Upper lobe of left lung (tissue), 6 donors: Measurements from ENCODE around the gene TPRN. TPM values are rescaled to one million over a fixed set of nuclear protein-coding genes. Genes with fewer than 3 reads are reported as not detected.

Source experiments
- ATAC-seq, 2 donors: fragments of 200-7000 bp; cut with Tn5 transposase; one replicate each; pipeline ENCODE4 v1.9.1; 2022; ENCODE audit warnings: mild to moderate bottlenecking in 2 of 2, moderate library complexity in 2 of 2; ENCODE audit not compliant: low FRiP score in 2 of 2
- DNase-seq, 2 donors: peaks; one replicate each; pipeline ENCODE4 v3.0.0-alpha.2; 2019 to 2020
- H3K27ac ChIP-seq, 4 donors: fragments of 200-600 bp; sonication (generic); one replicate each; pipeline ENCODE4 v1.5.1; 2016 to 2019
- H3K27me3 ChIP-seq, 4 donors: fragments of 200-600 bp; sonication (generic); one replicate each; pipeline ENCODE4 v1.5.1; 2017 to 2019
- H3K36me3 ChIP-seq, 4 donors: fragments of 200-600 bp; sonication (generic); one replicate each; pipeline ENCODE4 v1.5.1; 2016 to 2019
- H3K4me1 ChIP-seq, 4 donors: fragments of 200-600 bp; sonication (generic); one replicate each; pipeline ENCODE4 v1.5.1; 2018 to 2019
- H3K4me3 ChIP-seq, 4 donors: fragments of 200-600 bp; sonication (generic); one replicate each; pipeline ENCODE4 v1.5.1; 2017 to 2019; ENCODE audit warnings: mild to moderate bottlenecking in 2 of 4, moderate library complexity in 1 of 4
- H3K9me3 ChIP-seq, 4 donors: fragments of 200-600 bp; sonication (generic); one replicate each; pipeline ENCODE4 v1.5.1; 2018 to 2019
- EP300 ChIP-seq, 4 donors: sonication (generic); formaldehyde crosslinking; IDR thresholded peaks; one replicate each; pipeline ENCODE4 v1.5.1; 2017; ENCODE audit warnings: antibody characterized with exemption in 4 of 4, control low read depth in 2 of 4
- POLR2A ChIP-seq, 4 donors: fragments of 450-650 bp; IDR thresholded peaks; one replicate each; pipeline ENCODE4 v1.5.1; 2016 to 2017; ENCODE audit warnings: antibody characterized with exemption in 4 of 4, mild to moderate bottlenecking in 2 of 4
- POLR2AphosphoS5 ChIP-seq, 2 donors: sonication (generic); formaldehyde crosslinking; IDR thresholded peaks; one replicate each; pipeline ENCODE4 v1.5.1; 2017; ENCODE audit warnings: antibody characterized with exemption in 2 of 2
- WGBS, 2 donors: methylation state at CpG; one replicate each; pipeline ENCODE4 v1.1.5; 2017 to 2018; 5-methylcytosine and 5-hydroxymethylcytosine counted together
- total RNA-seq, 6 donors: library from RNA; depleted of rRNA in 4 of 6; stranded (reverse); fragments of >200 nt in 4 of 6; gene quantifications; one replicate each; pipeline versions ENCODE4 v1.1.0 to v1.2.1, GENCODE V29; 2016 to 2021
- TF ChIP-seq, protein P1 (sequence below), 6 experiments: fragments of 450-650 bp in 4 of 6; fragments of 200-600 bp in 2 of 6; sonication (generic) in 2 of 6; IDR thresholded peaks; one replicate each; pipeline ENCODE4 v1.5.1; 2016 to 2019; ENCODE audit warnings: antibody characterized with exemption in 6 of 6
- donor health status: DM: no; HTN: no; CAD: no; lungs with moderate emphysema.
- donor health status: DM: no; HTN: yes; CAD: no; lungs with severe emphysema.

TPRN gene
- total RNA-seq, 6 donors from 2014 or later = 18.9 to 33.1 (median 27.1) TPM

DNA sequence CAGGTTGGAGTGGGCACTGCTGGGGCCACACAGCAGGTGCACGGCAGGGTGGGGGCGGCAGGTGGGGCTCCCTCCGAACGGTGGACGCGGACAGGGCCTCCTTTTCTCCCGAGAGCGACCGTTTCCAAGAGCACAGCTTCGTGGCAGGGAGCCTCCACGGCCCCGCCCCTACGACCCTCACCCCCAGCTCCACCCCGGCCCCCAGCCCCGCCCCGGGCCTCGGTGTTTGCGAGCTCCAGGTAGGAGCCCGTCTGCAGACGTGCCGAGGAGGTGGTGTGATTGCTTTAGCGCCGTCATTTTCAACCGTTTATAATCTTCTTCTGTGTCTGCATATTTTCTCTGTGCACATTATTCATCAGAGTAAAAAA, 52.8 kb downstream of the TPRN start:
- Histone ChIP-seq H3K27ac (no peak overlapping the region), H3K4me1 (no peaks in the 10 kb centered on the region), H3K4me3 (no peak overlapping the region), H3K9me3 (peaks cover 0 to 6% (median 0%) of the 10 kb centered on the region in 4 donors), H3K27me3 (peaks cover 0 to 8% (median 0%) of the 10 kb centered on the region in 4 donors), H3K36me3 (no peaks in the 10 kb centered on the region)
- 19 to 23% methylated on average over 11 to 22 of the region's 24 CpGs for WGBS, 2 donors
- no peak for ATAC-seq
- peak in 1 of 2 donors; percentile 74 for DNase-seq
- TF ChIP-seq POLR2A (IDR thresholded peaks at IDR 0.05) (no peak), EP300 (IDR thresholded peaks at IDR 0.05) (no peak), POLR2AphosphoS5 (IDR thresholded peaks at IDR 0.05) (no peak)
- TF ChIP-seq, protein P1, sequence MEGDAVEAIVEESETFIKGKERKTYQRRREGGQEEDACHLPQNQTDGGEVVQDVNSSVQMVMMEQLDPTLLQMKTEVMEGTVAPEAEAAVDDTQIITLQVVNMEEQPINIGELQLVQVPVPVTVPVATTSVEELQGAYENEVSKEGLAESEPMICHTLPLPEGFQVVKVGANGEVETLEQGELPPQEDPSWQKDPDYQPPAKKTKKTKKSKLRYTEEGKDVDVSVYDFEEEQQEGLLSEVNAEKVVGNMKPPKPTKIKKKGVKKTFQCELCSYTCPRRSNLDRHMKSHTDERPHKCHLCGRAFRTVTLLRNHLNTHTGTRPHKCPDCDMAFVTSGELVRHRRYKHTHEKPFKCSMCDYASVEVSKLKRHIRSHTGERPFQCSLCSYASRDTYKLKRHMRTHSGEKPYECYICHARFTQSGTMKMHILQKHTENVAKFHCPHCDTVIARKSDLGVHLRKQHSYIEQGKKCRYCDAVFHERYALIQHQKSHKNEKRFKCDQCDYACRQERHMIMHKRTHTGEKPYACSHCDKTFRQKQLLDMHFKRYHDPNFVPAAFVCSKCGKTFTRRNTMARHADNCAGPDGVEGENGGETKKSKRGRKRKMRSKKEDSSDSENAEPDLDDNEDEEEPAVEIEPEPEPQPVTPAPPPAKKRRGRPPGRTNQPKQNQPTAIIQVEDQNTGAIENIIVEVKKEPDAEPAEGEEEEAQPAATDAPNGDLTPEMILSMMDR (IDR thresholded peaks at IDR 0.05) = no peak

DNA sequence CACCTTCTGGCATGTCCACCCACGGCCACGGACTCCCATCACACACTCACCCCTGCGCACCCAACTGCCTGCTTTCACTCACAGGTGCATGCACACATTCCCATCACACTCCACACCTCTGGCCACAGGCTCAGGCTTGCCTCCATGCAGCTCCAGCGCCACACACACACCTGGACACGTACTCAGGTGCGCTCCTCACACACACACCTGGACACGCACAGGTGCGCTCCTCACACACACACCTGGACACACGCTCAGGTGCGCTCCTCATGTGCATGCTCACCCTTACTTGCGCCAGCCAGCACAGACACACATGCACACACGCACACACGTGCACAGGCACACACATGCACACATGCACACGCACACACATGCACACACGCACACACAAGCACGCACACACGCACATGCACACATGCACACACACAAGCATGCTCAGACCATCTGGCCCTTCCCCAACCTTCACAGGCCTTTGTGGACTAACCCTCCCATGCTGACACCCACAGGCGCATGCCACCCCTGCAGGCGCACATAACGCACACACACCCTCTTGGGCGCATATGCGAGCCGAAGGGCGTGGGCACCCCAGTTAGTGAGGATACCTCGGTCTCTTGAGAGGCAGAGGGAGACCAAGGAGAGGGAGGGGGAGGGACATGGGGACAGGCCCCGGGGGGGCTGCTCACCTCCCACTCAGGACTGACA, 53.3 kb downstream of the TPRN start:
- TF ChIP-seq POLR2AphosphoS5 (IDR thresholded peaks at IDR 0.05) (no peak), POLR2A (IDR thresholded peaks at IDR 0.05) (no peak), EP300 (IDR thresholded peaks at IDR 0.05) (no peak)
- TF ChIP-seq, protein P1 (IDR thresholded peaks at IDR 0.05) = no peak
- H3K36me3 ChIP-seq = no peaks in the 10 kb centered on the region
- H3K9me3 ChIP-seq = peaks cover 0 to 6% (median 0%) of the 10 kb centered on the region in 4 donors
- WGBS, 2 donors = 78 to 90% methylated on average over 17 to 26 of the region's 26 CpGs
- peaks cover 0 to 11% (median 0%) of the 10 kb centered on the region in 4 donors for H3K27me3 ChIP-seq
- H3K4me3 ChIP-seq = no peak overlapping the region
- DNase-seq (peak in 1 of 2 donors; percentile 50), ATAC-seq (no peak)
- no peaks in the 10 kb centered on the region for H3K4me1 ChIP-seq
- no peak overlapping the region for H3K27ac ChIP-seq

DNA sequence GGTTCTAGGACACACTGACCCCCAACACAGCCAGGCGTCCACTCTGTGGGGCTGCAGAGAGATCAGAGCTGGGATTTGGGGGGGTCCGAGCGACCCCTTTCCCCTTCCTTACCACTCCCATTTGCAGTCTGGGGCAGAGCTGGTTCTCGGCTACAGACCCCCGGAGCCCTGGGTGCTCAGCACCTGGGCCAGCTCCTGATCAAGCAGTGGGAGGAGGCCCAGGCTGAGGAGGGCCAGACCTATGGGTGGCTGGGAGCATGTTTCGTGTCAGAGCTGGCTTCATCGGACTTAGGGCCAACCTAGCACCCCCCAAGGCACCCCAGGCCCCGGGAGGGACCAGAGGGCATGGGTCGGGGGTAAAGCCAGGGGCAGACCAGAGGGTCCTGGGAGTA, 54.0 kb downstream of the TPRN start:
- Histone ChIP-seq H3K9me3 (peaks cover 0 to 6% (median 0%) of the 10 kb centered on the region in 4 donors), H3K4me3 (no peak overlapping the region), H3K27ac (no peak overlapping the region), H3K27me3 (peaks cover 0 to 17% (median 0%) of the 10 kb centered on the region in 4 donors), H3K4me1 (no peaks in the 10 kb centered on the region), H3K36me3 (no peaks in the 10 kb centered on the region)
- DNase-seq (peak in 1 of 2 donors; percentile 45), ATAC-seq (no peak)
- 43 to 70% methylated on average over 4 to 9 of the region's 9 CpGs for WGBS, 2 donors
- no peak for TF ChIP-seq POLR2A (IDR thresholded peaks at IDR 0.05)

DNA sequence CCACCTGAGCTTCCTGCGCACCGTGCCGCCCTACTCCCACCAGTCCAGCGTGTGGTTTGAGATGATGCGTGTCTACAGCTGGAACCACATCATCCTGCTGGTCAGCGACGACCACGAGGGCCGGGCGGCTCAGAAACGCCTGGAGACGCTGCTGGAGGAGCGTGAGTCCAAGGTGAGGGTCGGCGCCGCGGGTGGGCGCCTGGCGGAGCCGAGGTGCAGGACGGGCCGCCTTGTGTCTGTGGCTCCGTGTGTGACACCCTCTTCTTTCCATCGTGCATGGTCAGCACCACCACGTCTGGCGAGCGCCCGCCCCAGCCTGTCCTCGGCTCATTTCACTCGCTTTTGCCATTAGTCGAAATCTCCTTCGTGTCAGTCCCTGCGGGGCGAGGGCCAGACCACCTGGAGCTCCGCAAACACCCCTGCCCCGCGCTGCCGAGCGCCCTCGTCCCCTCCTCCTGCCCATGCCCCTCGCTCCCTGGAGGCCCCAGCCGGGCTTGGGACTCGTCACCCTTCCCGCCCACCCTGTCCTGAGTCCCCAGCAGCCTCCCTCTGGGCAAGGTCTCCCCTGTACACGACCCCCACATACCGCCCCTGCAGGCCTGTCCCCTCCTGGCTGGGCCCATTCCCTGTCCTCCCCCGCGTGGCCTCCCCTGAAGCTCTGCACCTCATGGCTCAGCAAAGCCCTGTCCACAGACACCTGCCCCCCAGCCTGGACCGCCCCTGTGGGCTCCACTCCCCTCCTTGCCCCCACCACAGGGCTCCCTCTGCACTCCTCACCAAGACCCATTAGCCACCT, 54.6 kb downstream of the TPRN start:
- no peaks in the 10 kb centered on the region for H3K36me3 ChIP-seq
- H3K27me3 ChIP-seq = peaks cover 0 to 22% (median 0%) of the 10 kb centered on the region in 4 donors
- H3K4me1 ChIP-seq = no peaks in the 10 kb centered on the region
- H3K9me3 ChIP-seq = peaks cover 0 to 4% (median 0%) of the 10 kb centered on the region in 4 donors
- no peak for TF ChIP-seq EP300 (IDR thresholded peaks at IDR 0.05)
- no peak for TF ChIP-seq POLR2A (IDR thresholded peaks at IDR 0.05)
- TF ChIP-seq, protein P1 (IDR thresholded peaks at IDR 0.05) = no peak
- TF ChIP-seq POLR2AphosphoS5 (IDR thresholded peaks at IDR 0.05) = no peak
- ATAC-seq (no peak), DNase-seq (peak in 1 of 2 donors; percentile 82)
- WGBS, 2 donors = 53 to 63% methylated on average over 24 to 34 of the region's 49 CpGs
- no peak overlapping the region for H3K27ac ChIP-seq
- H3K4me3 ChIP-seq = no peak overlapping the region

DNA sequence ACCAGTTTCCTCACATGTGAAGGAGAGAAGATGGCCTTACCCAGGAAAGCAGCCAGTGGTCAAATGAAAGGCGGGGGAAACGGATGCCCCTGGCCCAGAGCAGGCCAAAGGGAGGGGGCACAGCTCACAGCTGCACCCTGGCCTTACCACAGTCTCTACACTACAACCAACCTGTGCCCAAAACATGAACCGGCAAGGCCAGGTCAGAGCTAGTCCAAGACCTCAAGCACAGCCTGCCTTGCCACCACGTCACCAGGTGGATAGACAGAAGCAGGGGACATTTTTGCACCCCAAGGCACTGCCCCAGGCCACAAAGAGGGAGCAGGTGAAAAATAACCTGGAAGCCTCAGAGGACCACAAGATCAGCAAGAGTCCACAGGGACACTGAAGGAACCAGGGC, 57.1 kb downstream of the TPRN start:
- no peaks in the 10 kb centered on the region for H3K9me3 ChIP-seq
- WGBS, 2 donors = 56 to 61% methylated on average over 4 of the region's 4 CpGs
- H3K4me1 ChIP-seq = peaks cover 0 to 9% (median 5%) of the 10 kb centered on the region in 4 donors
- ATAC-seq = no peak
- no peaks in the 10 kb centered on the region for H3K36me3 ChIP-seq
- DNase-seq = no peak
- TF ChIP-seq POLR2AphosphoS5 (IDR thresholded peaks at IDR 0.05) = no peak
- TF ChIP-seq EP300 (IDR thresholded peaks at IDR 0.05) = no peak
- no peak for TF ChIP-seq POLR2A (IDR thresholded peaks at IDR 0.05)
- TF ChIP-seq, protein P1 (IDR thresholded peaks at IDR 0.05) = no peak
- H3K27me3 ChIP-seq = peaks cover 0 to 44% (median 7%) of the 10 kb centered on the region in 4 donors
- H3K27ac ChIP-seq = no peak overlapping the region
- H3K4me3 ChIP-seq = no peak overlapping the region
